ENCODE results near the gene SDF4.

DNA sequence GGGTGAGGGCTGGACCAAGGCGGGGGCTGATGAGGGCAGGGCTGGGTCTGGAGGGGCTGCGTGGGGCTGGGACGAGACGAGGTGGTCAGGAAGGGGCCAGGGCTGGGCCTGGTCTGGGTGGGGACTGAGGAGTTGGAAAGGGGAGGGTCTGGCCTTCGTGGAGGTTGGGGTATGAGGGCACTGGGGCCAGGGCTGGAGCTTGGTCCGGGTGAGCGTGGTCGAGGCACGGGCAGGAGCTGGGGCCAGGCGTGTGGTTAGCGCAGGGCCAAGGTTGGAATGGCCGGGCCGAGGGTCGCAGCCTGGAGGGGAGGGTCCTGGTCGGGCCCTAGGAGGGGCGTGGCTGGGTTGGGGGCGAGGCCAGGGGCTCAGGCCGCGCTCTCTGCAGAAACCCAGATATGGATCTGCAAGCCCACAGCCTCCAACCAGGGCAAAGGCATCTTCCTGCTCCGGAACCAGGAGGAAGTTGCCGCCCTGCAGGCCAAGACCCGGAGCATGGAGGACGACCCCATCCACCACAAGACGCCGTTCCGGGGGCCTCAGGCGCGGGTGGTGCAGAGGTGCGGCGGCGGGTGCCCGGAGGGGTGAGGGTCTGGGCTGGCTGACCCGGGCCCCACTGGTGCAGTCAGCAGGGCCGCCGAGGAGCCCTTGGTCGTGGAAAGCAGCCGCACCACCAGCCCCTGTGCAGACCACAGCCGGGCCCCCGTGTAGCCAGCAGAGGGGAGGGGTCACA, 49.1 kb downstream of the SDF4 start:
- TF ChIP-seq, protein P1, sequence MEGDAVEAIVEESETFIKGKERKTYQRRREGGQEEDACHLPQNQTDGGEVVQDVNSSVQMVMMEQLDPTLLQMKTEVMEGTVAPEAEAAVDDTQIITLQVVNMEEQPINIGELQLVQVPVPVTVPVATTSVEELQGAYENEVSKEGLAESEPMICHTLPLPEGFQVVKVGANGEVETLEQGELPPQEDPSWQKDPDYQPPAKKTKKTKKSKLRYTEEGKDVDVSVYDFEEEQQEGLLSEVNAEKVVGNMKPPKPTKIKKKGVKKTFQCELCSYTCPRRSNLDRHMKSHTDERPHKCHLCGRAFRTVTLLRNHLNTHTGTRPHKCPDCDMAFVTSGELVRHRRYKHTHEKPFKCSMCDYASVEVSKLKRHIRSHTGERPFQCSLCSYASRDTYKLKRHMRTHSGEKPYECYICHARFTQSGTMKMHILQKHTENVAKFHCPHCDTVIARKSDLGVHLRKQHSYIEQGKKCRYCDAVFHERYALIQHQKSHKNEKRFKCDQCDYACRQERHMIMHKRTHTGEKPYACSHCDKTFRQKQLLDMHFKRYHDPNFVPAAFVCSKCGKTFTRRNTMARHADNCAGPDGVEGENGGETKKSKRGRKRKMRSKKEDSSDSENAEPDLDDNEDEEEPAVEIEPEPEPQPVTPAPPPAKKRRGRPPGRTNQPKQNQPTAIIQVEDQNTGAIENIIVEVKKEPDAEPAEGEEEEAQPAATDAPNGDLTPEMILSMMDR (conservative IDR thresholded peaks at IDR 0.05; ENCODE audit: low read depth in 2 of 2), result no peak
- no peak for TF ChIP-seq JUNB (IDR thresholded peaks at IDR 0.05; ENCODE audit: unreplicated experiment)
- no peak for TF ChIP-seq POLR2AphosphoS5 (IDR thresholded peaks at IDR 0.05; ENCODE audit: low read depth)
- no peak for TF ChIP-seq EZH2phosphoT487 (IDR thresholded peaks at IDR 0.05; ENCODE audit: unreplicated experiment)
- TF ChIP-seq EZH2 (IDR thresholded peaks at IDR 0.05; ENCODE audit: low read depth, unreplicated experiment), result no peak
- TF ChIP-seq, protein P2, sequence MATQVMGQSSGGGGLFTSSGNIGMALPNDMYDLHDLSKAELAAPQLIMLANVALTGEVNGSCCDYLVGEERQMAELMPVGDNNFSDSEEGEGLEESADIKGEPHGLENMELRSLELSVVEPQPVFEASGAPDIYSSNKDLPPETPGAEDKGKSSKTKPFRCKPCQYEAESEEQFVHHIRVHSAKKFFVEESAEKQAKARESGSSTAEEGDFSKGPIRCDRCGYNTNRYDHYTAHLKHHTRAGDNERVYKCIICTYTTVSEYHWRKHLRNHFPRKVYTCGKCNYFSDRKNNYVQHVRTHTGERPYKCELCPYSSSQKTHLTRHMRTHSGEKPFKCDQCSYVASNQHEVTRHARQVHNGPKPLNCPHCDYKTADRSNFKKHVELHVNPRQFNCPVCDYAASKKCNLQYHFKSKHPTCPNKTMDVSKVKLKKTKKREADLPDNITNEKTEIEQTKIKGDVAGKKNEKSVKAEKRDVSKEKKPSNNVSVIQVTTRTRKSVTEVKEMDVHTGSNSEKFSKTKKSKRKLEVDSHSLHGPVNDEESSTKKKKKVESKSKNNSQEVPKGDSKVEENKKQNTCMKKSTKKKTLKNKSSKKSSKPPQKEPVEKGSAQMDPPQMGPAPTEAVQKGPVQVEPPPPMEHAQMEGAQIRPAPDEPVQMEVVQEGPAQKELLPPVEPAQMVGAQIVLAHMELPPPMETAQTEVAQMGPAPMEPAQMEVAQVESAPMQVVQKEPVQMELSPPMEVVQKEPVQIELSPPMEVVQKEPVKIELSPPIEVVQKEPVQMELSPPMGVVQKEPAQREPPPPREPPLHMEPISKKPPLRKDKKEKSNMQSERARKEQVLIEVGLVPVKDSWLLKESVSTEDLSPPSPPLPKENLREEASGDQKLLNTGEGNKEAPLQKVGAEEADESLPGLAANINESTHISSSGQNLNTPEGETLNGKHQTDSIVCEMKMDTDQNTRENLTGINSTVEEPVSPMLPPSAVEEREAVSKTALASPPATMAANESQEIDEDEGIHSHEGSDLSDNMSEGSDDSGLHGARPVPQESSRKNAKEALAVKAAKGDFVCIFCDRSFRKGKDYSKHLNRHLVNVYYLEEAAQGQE (IDR thresholded peaks at IDR 0.05; ENCODE audit: unreplicated experiment), result no peak
- no peak for TF ChIP-seq CREB1 (CRISPR knock-in tag; IDR thresholded peaks at IDR 0.05; ENCODE audit: low read depth)
- TF ChIP-seq STAT1 (IDR thresholded peaks at IDR 0.05; ENCODE audit: unreplicated experiment), result no peak
- TF ChIP-seq, protein P3, sequence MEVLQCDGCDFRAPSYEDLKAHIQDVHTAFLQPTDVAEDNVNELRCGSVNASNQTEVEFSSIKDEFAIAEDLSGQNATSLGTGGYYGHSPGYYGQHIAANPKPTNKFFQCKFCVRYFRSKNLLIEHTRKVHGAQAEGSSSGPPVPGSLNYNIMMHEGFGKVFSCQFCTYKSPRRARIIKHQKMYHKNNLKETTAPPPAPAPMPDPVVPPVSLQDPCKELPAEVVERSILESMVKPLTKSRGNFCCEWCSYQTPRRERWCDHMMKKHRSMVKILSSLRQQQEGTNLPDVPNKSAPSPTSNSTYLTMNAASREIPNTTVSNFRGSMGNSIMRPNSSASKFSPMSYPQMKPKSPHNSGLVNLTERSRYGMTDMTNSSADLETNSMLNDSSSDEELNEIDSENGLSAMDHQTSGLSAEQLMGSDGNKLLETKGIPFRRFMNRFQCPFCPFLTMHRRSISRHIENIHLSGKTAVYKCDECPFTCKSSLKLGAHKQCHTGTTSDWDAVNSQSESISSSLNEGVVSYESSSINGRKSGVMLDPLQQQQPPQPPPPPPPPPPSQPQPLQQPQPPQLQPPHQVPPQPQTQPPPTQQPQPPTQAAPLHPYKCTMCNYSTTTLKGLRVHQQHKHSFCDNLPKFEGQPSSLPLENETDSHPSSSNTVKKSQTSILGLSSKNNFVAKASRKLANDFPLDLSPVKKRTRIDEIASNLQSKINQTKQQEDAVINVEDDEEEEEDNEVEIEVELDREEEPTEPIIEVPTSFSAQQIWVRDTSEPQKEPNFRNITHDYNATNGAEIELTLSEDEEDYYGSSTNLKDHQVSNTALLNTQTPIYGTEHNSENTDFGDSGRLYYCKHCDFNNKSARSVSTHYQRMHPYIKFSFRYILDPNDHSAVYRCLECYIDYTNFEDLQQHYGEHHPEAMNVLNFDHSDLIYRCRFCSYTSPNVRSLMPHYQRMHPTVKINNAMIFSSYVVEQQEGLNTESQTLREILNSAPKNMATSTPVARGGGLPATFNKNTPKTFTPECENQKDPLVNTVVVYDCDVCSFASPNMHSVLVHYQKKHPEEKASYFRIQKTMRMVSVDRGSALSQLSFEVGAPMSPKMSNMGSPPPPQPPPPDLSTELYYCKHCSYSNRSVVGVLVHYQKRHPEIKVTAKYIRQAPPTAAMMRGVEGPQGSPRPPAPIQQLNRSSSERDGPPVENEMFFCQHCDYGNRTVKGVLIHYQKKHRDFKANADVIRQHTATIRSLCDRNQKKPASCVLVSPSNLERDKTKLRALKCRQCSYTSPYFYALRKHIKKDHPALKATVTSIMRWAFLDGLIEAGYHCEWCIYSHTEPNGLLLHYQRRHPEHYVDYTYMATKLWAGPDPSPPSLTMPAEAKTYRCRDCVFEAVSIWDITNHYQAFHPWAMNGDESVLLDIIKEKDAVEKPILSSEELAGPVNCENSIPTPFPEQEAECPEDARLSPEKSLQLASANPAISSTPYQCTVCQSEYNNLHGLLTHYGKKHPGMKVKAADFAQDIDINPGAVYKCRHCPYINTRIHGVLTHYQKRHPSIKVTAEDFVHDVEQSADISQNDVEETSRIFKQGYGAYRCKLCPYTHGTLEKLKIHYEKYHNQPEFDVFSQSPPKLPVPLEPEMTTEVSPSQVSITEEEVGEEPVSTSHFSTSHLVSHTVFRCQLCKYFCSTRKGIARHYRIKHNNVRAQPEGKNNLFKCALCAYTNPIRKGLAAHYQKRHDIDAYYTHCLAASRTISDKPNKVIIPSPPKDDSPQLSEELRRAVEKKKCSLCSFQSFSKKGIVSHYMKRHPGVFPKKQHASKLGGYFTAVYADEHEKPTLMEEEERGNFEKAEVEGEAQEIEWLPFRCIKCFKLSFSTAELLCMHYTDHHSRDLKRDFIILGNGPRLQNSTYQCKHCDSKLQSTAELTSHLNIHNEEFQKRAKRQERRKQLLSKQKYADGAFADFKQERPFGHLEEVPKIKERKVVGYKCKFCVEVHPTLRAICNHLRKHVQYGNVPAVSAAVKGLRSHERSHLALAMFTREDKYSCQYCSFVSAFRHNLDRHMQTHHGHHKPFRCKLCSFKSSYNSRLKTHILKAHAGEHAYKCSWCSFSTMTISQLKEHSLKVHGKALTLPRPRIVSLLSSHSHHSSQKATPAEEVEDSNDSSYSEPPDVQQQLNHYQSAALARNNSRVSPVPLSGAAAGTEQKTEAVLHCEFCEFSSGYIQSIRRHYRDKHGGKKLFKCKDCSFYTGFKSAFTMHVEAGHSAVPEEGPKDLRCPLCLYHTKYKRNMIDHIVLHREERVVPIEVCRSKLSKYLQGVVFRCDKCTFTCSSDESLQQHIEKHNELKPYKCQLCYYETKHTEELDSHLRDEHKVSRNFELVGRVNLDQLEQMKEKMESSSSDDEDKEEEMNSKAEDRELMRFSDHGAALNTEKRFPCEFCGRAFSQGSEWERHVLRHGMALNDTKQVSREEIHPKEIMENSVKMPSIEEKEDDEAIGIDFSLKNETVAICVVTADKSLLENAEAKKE (CRISPR knock-in tag; IDR thresholded peaks at IDR 0.05), result no peak
- no peak for TF ChIP-seq NANOG (IDR thresholded peaks at IDR 0.05; ENCODE audit: borderline replicate concordance)
- TF ChIP-seq ZNF114 (CRISPR knock-in tag; IDR thresholded peaks at IDR 0.05), result no peak
- TF ChIP-seq, protein P4, sequence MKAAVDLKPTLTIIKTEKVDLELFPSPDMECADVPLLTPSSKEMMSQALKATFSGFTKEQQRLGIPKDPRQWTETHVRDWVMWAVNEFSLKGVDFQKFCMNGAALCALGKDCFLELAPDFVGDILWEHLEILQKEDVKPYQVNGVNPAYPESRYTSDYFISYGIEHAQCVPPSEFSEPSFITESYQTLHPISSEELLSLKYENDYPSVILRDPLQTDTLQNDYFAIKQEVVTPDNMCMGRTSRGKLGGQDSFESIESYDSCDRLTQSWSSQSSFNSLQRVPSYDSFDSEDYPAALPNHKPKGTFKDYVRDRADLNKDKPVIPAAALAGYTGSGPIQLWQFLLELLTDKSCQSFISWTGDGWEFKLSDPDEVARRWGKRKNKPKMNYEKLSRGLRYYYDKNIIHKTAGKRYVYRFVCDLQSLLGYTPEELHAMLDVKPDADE (IDR thresholded peaks at IDR 0.05), result no peak
